Measurements from ENCODE around the gene ARFRP1. TPM values are rescaled to one million over a fixed set of nuclear protein-coding genes. Genes with fewer than 3 reads are reported as not detected.
"Not testable (repeated sequence)": the region's sequence is repeated elsewhere in the genome, so short reads cannot be mapped to it uniquely, and the experiment has no call there.

ARFRP1 gene
- total RNA-seq, 2 experiments from 2014 or later, result 41.7 to 44.2 TPM

DNA sequence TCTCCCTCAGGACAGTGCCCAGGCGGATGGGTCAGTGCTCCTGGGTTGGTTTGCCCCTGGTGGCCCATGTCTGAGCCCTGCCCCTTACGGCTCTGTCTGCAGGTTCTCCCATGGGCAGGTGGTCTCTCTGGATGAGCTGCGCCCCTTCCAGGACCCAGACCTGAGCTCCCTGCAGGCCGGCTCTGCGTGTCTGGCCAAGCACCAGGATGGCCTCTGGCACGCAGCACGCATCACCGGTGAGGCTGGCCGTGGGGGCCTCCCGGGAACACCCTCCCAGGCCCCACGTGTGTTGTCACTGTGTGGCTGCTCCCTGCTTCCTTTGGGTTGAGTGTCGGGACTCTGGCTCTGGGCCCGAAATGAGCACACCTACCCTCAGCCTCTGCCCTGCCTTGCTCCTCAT is 25.3 kb upstream of the ARFRP1 start:
- ChIA-PET POLR2A (no interaction called here), CTCF (no interaction called here)
- Mint-ChIP-seq H3K4me1 (ENCODE audit: low read depth) (peaks cover 24% of the 10 kb centered on the region), H3K36me3 (ENCODE audit: low read depth) (peaks cover 18% of the 10 kb centered on the region), H3K27ac (no peak overlapping the region), H3K4me3 (no peak overlapping the region), H3K9me3 (no peaks in the 10 kb centered on the region), H3K27me3 (no peaks in the 10 kb centered on the region)
- intact Hi-C loops (cut with micrococcal nuclease), result no loop called here
- no peak for ATAC-seq
- no peak for DNase-seq
- TF ChIP-seq, protein P1, sequence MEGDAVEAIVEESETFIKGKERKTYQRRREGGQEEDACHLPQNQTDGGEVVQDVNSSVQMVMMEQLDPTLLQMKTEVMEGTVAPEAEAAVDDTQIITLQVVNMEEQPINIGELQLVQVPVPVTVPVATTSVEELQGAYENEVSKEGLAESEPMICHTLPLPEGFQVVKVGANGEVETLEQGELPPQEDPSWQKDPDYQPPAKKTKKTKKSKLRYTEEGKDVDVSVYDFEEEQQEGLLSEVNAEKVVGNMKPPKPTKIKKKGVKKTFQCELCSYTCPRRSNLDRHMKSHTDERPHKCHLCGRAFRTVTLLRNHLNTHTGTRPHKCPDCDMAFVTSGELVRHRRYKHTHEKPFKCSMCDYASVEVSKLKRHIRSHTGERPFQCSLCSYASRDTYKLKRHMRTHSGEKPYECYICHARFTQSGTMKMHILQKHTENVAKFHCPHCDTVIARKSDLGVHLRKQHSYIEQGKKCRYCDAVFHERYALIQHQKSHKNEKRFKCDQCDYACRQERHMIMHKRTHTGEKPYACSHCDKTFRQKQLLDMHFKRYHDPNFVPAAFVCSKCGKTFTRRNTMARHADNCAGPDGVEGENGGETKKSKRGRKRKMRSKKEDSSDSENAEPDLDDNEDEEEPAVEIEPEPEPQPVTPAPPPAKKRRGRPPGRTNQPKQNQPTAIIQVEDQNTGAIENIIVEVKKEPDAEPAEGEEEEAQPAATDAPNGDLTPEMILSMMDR (IDR thresholded peaks at IDR 0.05), result no peak

DNA sequence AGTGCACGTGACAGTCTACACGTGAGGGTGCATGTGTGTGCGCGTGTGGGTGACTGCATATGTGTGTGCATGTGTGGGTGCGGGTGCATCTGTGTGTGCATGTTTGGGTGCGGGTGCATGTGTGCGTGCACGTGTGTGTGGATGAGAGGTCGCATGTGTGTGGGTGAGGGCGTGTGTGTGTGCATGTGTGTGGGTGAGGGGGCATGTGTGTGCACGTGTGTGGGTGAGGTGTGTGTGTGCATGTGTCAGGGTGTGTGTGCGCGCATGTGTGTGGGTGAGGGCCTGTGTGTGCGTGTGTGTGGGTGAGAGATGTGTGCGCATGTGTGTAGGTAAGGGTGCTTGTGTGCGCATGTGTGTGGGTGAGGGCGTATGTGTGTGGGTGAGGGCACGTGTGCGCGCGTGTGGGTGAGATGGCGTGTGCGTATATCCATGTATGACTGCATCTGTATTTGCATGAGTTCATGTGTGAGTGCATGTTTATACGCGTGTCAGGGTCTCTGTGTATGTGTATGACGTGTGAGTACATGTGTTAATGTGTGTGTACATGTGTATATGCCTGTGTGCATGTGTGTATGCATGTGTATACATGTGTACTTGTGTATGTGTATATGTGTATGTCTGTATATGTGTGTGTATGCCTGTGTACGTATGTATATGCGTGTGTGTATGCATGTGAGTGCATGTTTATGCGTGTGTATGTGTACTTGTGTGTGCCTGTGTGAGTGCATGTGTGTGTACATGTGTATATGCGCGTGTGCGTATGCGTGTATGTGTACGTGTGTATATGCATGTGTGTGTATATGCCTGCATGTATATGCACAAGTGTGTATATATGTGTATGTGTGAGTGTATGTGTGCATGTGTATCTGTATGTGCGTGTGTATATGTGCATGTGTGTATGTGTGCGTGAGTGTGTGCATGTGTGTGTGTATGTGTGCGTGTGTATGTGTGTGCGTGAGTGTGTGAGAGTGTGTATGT is 24.6 kb upstream of the ARFRP1 start:
- TF ChIP-seq, protein P1 (IDR thresholded peaks at IDR 0.05), result no peak
- ChIA-PET CTCF (no interaction called here), POLR2A (no interaction called here)
- Mint-ChIP-seq H3K36me3 (ENCODE audit: low read depth) (peaks cover 21% of the 10 kb centered on the region), H3K4me1 (ENCODE audit: low read depth) (peaks cover 29% of the 10 kb centered on the region), H3K9me3 (no peaks in the 10 kb centered on the region), H3K27ac (no peak overlapping the region), H3K27me3 (no peaks in the 10 kb centered on the region), H3K4me3 (no peak overlapping the region)
- ATAC-seq, result no peak
- intact Hi-C loops (cut with micrococcal nuclease), result no loop called here
- no peak for DNase-seq

DNA sequence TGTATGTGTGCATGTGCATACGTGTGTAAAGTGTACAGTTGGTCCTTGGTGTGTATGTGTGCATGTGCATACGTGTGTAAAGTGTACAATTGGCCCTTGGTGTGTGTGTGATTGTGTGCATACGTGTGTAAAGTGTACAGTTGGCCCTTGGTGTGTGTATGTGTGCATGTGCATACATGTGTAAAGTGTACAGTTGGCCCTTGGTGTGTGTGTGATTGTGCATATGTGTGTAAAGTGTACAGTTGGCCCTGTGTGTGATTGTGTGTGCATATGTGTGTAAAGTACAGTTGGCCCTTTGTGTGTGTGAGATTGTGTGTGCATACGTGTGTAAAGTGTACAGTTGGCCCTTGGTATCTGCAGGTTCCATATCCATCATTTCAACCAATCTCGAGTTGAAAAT is 23.6 kb upstream of the ARFRP1 start:
- intact Hi-C loops (cut with micrococcal nuclease), result no loop called here
- H3K4me1 Mint-ChIP-seq (ENCODE audit: low read depth), result peaks cover 28% of the 10 kb centered on the region
- TF ChIP-seq, protein P1 (IDR thresholded peaks at IDR 0.05), result no peak
- H3K27me3 Mint-ChIP-seq, result no peaks in the 10 kb centered on the region
- CTCF ChIA-PET, result no interaction called here
- peaks cover 29% of the 10 kb centered on the region for H3K36me3 Mint-ChIP-seq (ENCODE audit: low read depth)
- H3K9me3 Mint-ChIP-seq, result peaks cover 3% of the 10 kb centered on the region
- no peak overlapping the region for H3K27ac Mint-ChIP-seq
- no peak for DNase-seq
- H3K4me3 Mint-ChIP-seq, result no peak overlapping the region
- ATAC-seq, result no peak
- POLR2A ChIA-PET, result interaction anchor here (0.7 to 1.5 kb wide), 2 partner anchors 8 to 18 kb away, joined by 3 read pairs; no protein-coding TSS in a partner anchor

DNA sequence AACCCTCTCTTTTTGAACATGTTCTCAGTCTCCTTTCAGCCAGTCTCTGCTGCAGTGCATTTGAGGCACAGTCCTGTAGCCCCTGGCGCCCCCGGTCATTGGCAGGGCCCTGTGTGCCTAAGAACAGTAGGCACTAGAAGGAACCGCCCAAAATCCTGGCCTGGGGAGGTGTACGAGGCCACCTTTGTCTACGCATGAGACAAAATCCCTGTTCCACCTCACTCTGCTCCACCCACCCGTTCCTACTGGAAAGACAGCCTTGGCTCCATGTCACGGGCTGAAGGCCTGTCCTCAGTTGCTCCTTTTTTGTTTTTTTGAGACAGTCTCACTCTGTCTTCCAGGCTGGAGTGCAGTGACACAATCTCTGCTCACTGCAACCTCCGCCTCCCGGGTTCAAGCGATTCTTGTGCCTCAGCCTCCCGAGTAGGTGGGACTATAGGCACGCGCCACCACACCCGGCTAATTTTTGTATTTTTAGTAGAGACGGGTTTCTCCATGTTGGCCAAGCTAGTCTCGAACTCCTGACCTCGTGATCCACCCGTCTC is 22.5 kb upstream of the ARFRP1 start:
- H3K27me3 Mint-ChIP-seq; ATAC-seq; DNase-seq; intact Hi-C loops (cut with micrococcal nuclease); H3K4me3 Mint-ChIP-seq; H3K9me3 Mint-ChIP-seq; H3K27ac Mint-ChIP-seq: not testable (repeated sequence)
- peaks cover 33% of the 10 kb centered on the region for H3K36me3 Mint-ChIP-seq (ENCODE audit: low read depth)
- POLR2A ChIA-PET, result interaction anchor here (1.5 kb wide), 2 partner anchors 9 kb away, joined by 3 to 4 read pairs; no protein-coding TSS in a partner anchor
- CTCF ChIA-PET, result interaction anchor here (1.4 kb wide), 1 partner anchor 9 kb away, joined by 5 read pairs; no protein-coding TSS in a partner anchor
- H3K4me1 Mint-ChIP-seq (ENCODE audit: low read depth), result peaks cover 17% of the 10 kb centered on the region

DNA sequence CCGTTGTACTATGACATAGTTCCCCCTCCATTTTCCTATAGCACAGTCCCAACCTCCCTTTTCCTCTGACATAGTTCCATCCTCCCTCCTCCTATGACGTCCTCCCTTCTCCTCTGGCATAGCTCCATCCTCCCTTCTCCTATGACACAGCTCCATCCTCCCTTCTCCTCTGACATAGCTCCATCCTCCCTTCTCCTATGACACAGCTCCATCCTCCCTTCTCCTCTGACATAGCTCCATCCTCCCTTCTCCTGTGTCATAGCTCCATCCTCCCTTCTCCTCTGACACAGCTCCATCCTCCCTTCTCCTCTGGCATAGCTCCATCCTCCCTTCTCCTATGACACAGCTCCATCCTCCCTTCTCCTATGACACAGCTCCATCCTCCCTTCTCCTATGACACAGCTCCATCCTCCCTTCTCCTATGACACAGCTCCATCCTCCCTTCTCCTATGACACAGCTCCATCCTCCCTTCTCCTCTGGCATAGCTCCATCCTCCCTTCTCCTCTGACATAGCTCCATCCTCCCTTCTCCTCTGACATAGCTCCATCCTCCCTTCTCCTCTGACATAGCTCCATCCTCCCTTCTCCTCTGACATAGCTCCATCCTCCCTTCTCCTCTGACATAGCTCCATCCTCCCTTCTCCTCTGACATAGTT is 15.3 kb upstream of the ARFRP1 start:
- H3K27ac Mint-ChIP-seq; intact Hi-C loops (cut with micrococcal nuclease); ATAC-seq; CTCF ChIA-PET; H3K4me3 Mint-ChIP-seq; H3K27me3 Mint-ChIP-seq; DNase-seq: not testable (repeated sequence)
- Mint-ChIP-seq H3K4me1 (ENCODE audit: low read depth) (peaks cover 34% of the 10 kb centered on the region), H3K36me3 (ENCODE audit: low read depth) (peaks cover 60% of the 10 kb centered on the region), H3K9me3 (peaks cover 18% of the 10 kb centered on the region)
- POLR2A ChIA-PET, result interaction anchor here (0.6 to 1.2 kb wide), 3 partner anchors 15 to 243 kb away, joined by 3 to 5 read pairs (median 4); partner anchors contain the start of gene ZGPAT

All from activated CD8-positive, alpha-beta T cell treated with anti-CD3 and anti-CD28 coated beads for 36 hours (primary cell).